Activated CD4-positive, alpha-beta T cell treated with anti-CD3 and anti-CD28 coated beads for 4 hours (primary cell): ENCODE measurements around the gene GTF3A.
A peak's percentile ranks its signal among the peaks of the same experiment; 100 is the strongest.

Source experiments
- DNase-seq, 2 donors: peaks; one replicate each; pipeline ENCODE4 v3.0.0-alpha.2; 2020

Gene GTF3A

DNA sequence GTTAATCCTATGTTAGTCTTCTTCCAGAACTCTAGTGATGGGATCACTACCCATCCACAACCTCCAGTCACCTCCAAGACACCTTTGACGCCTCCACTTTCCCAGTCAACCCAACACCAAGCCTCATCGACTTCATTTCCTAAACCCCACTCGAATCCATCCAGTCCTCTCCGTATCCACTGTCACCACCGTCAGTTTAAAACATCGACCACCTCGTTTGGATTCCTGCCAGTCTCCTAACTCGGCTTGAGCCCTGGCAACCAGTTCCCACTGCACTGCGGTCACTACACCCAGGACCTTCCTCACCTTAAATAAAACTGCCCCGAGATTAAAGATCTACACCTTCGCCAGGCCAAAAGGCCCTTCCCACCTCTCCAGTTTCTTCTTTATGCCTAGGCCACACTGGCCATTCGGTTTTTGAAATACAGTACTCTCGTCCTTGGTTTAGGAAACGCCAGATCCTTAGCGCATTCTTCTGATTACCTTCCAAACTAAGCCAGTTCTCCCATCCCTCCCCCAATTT lies 24.7 kb downstream of the GTF3A start:
- DNase-seq = no peak

DNA sequence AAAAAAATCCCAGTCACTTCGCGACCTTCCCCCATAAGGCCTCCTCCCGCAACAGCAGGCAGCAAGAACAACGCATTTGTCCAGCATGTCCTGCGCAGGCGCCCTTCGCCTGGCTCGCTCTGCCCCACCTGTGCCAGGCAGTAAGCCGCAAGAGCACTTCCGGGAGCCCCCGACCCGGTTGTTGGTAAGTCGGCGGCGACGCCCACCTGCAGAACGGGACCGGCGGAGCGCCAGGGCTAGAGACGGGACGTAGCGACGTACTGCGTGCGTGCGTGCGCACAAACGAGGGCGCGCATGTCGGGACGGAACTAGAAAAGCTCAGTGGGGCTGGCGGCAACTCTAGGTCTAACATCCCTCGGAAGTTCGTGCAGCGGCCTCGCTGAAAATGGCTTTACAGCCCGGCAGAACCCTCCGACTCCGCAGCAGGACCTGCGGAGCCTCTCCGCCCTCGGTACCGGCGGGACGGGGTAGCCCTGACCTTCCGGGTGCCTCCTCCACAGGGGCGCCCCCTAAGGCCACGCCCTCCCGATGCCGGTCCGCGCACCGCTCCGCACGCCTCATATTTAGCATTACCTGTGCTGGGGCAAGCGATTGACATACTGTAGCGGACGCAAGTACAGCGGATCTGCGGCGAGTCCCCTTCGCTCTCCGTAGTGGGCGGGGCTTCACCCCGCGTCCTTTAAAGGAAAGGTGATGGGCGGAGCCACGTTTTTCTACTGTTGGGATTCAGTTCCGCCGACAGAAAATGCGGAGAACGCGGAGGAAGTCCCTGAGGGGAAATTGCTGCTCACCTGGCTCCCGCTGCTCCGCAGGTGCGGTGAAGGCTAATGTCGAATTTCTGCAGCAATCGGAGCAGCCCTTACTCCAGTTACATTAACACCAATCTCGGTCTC lies 25.8 kb downstream of the GTF3A start, which contains the start of gene MTIF3:
Gene MTIF3, minus strand, starts transcription at position 629 of the 893 bp plus-strand sequence. CDS start 10,116 bp downstream, outside the sequence.
- DNase-seq = peak; percentile 97 to 98

DNA sequence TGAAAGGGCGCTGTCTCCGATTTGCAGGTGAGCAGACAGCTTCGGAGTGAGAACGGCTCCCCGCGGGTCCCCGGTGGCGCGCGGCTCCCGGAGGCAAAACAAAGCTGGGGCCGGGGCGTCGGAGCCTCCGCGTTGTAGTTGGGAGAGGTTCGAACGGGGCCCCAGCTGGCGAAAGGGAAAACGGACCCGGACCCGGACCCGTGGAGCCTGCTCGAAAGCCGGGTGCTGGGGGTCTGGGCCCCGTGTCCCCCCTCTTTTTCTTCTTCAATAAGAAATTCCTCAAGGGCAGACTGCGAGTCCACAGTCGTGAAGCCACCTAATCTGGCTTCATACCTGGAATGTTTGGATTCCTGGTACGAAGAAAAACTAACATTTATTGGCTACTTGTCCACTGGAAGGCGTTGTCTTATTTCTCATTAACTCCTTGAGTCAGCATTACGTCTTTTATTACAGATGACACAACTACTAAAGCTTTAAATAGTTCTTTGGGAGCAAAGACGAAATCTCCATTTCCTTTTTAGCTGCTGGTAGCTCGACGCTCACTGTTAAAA lies 26.6 kb downstream of the GTF3A start:
- no peak for DNase-seq

DNA sequence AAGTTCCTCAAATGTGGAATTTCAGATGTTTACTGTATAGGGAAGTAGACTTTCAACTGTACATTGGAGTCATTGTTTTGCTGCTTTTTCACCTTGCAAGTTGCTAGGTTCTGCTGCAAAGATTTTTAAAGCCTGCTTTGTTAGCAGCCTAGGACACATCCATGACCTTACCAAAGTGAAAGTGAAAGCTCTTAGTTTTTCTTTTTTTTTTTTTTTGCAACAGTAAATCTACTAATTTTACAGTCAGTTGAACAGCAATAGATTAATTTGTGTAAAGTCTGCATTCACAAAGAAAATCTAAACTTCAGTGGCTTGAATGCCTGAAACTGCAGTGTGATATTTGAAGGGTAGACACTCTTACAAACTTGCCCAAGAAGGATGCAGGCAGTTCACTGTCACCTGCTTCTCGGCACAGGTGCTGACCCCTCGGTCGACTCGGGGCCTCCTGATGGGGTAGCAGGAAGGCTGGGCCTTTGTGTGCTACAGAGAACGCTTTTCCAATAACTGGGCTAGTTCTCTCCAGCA lies 31.0 kb downstream of the GTF3A start:
- DNase-seq = no peak

DNA sequence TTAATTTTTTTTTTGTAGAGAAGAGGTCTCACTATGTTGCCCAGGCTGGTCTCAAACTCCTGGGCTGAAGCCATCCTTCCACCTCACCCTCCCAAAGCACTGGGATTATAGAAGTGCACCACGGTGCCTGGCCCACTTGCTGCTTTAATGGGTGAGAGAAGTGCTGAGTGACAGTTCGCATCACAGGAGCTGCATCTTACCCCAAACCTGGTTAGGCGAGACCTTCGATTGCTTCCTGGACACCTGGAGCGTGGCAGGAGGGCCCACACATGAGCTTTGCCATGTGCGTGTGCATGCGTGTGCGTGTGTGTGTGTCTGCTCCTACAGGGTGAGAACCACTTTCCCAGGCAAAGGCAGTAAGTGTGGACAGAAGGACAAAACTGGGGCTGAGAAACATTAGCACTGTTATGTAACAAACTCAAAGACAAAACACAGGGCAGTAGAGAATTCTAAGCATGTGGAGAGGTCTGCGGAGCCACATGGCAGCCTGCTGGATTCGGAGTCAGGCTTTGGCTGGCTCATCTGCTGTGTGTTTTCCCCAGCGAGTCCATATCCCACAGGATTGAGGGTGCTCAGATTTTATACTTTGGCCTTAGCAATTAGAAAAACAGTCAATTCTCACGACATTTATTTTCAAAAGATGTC lies 37.6 kb downstream of the GTF3A start:
- no peak for DNase-seq

DNA sequence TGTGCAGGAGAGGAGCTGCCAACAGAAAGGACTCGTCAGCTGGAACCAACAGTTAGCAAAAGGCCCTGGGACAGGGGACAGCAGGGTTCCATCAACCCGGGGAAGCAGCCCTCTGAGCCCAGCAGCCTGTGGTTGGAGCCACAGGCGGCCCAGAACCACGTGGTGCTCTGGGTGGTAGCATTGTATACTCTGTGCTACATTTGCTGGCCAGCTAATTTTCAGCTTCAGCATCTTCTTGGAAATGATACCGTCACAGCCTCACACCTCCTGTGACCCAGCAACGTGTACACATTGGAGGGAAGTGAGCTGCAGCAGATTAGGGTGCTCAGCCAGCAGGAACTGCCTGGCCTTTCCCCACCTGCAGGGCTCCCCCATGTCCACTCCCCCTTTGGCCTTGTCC lies 39.1 kb downstream of the GTF3A start:
- no peak for DNase-seq

DNA sequence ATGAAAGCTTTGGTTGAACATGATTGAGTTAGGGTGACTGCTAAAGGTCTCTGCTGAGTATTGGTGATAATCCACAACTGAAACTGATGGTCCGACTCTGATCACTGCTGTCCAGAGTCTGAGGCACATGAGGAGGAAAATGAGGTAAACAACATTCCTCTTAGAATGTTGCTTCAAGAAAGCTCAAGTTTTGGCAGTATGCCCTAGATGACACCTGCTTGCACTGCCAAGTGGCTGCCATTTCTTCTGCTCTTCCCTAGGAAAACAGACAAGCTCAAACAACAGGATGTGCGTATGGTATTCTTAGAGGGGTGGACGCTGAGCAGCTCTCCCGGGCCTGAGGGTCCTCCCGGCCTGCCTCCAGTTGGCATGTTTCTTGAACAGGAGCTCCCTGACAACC lies 41.2 kb downstream of the GTF3A start:
- no peak for DNase-seq

DNA sequence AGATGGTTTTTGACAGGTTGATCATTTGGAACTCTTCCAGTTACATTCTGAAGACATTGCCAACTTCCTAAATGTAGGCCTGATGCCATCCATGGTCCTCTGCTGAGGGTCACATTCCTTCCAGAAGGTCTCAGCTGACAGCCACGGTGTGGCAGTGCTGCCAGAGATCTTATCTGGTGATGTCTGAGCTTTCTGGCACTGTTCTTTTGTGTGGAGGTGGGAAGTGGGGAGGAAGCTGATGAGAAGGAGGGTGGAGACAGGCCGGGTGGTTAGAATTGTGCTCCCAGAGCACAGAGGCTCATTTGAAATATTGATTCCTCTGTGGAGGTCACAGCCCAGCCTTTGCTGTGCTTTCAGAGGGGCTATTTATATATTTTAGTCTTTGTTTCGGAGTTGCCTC lies 42.1 kb downstream of the GTF3A start:
- no peak for DNase-seq

DNA sequence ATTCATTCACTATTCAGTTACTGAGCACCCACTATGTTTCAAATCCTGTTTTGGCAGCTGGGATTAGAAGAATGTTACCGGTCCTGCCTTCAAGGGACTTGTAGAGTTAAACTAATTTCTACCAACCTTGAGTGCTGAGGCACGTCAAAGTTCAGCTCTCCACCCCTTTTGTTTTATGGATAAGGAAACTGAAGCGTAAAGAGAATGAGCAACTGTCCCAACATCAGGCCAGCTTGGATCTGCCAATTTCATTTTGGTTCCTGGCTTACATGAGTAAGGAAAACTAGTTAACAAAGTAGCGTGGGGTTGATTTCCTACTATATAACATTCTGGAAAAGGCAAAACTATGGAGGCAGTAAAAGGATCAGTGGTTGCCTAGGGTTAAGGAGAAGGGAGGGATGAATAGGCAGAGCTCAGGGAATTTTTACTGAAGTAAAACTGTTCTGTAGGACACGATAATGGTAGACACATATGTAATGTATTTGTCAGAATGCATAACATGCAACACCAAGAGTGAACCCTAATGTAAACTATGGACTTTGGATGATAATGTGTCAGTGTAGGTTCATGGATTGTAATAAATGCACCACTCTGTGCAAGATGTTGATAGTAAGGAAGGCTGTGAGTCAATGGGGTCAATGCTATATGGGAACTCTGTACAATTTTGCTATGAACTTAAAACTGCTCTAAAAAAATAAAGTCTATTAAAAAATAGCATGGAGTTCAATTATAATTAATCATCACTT lies 45.8 kb downstream of the GTF3A start:
- DNase-seq = no peak

DNA sequence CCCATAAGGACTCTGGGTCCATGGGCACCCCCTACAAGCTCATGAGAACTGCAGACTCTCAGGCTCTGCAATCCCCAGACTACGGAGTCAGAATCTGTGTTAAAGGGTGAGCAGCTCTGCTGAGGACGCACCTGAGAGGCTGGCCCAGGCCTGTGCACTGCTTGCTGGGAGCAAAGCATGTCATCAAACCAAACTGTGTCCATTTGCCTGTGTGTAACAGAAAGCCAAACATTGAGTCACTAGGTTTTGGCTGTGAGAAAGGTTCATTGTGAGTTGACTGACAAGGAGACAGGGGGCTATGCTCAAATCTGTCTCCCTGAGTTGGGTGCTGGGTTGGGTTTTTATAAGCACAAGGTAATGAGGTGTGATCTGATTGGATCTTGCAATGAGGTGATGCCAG lies 48.0 kb downstream of the GTF3A start:
- no peak for DNase-seq

DNA sequence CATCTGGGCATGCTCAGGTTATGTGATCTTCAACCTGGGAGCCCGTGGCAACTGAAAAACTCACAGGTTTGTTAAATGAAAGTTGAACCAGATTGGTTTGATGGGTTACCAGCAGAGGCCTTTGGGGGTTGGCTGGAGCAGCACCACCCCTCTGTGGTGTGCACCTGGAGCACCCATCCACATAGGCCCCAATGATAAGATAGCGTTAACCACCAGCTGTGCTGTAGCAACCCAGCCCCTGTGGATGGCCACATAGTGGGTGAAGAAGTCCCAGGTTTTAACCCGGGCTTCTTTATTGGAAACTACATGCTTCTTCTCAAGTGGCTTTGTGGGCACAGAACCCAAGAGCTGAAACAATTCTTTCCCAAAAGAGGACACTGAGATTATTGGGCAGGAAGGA lies 48.5 kb downstream of the GTF3A start:
- DNase-seq = no peak

DNA sequence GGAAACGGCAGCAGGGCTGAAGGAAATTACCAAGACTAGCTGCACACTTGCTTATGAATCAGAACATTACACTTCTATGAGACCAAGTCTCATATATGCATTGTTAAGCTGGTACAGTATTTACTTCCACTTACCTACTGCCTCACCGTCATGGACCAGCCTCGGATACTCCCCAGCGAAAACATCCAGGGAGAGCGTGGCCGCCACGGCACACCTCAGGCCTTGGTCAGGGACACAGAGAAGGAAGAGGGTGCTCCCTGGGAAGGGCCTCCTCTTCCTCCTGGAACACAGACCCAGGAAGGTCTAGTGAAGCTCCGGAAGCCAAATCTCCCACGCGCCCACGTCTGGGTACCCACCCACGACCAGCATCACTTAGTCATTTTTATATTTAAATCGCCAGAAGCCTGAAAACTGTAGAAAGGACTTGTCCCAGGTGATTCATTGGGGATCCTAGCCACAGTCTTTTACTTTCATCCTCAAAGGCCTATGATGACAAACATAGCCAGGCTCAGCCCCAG lies 50.4 kb downstream of the GTF3A start:
- no peak for DNase-seq

DNA sequence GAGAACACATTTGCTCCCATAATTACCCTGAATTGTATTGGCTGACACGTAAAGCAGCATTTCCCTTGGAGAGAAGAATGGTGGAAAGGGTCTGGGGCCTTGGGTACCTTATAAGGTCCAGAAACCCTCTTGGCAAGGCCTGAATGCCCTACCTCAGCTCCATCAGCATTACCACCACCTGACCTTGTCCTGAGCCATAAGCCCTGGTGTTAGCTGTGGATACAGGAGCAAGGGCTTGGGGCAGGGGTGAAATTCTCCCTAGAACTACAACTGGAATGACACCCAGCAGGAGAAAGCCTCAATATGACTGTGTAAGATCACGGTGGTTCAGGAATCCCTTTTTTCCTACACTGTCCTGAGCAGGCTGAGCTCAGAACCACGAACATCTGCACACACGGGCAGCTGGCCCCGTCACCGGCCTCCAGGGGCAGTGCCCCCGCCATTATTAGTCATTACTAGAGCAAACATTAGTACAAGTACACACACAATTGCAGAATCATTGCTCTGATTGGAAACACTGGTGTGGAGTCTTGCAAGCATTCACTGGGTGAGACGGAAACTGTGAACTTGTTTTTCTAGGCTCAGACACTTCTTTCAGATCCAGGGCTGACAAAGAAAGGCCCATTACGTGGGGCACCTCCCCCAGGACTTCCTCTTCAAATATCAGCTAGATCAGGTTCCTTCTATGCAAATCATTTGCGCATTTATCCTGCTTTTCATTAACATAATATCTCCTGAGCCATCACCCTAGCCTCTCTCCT lies 52.7 kb downstream of the GTF3A start:
- no peak for DNase-seq

DNA sequence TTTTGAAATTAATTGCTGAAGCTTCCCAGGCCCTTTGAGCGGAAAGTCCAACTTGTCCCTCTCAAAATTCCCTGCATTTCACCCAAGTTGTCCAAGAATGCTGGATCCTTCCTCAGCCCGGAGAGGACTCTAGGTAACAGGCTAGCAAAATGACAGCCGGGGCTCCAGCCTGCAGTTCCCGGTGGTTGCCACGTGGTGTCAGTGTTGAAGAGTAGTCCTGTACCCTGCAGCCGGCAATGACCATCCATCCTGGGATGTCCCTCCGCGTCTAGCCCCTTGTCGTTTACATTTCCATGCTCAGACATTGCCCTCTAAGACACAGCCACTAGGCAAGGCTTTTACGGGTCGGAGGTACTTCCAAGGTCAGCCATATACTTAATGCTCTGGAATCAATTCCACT lies 57.3 kb downstream of the GTF3A start:
- DNase-seq = no peak

DNA sequence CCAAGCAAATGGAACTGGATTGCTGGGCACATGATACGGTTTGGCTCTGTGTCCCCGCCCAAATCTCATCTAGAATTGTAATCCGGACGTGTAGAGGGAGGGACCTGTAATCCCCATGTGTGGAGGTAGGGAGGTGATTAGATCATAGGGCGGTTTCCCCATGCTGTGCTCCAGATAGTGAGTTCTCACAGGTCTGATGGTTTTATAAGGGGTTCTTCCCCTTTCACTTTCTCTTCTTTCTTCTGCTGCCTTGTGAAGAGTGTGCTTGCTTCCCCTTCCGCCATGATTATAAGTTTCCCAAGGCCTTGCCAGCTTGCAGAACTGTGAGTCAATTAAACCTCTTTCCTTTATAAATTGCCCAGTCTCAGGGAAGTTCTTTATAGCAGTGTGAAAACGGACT lies 58.6 kb downstream of the GTF3A start:
- no peak for DNase-seq

DNA sequence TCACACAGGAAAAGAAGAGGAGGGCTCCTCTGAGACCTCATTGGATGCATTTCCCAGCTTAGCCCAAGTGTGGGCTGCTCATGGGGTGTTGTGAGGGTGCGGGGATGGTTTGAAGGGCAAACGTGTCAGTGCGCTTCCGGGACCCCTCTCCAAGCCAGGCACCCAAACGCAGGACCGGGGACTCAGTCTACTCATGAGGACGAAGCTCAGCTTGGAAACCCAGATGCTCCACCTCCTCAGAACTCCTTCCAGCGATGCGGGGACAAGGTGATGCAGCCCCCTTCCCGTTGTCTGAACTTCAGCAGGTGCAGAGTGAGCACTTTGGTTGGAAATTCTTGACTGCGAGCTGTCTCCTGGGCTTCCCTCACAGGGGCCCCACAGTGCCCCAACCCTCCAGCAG lies 59.0 kb downstream of the GTF3A start:
- no peak for DNase-seq
